GM18867 (cell line): ENCODE results near the gene NXN.
"Not testable (repeated sequence)": the region's sequence is repeated elsewhere in the genome, so short reads cannot be mapped to it uniquely, and the experiment has no call there.

Experiments
- ATAC-seq: cut with Tn5 transposase; IDR thresholded peaks from one replicate; pipeline ENCODE4 v1.9.1; 2021; ENCODE audit warnings: mild to moderate bottlenecking, moderate library complexity; ENCODE audit not compliant: unreplicated experiment

NXN gene

GRCh38 chr17:957856-958421 lies 21.6 kb downstream of the NXN start:
- no peak for ATAC-seq

- ATAC-seq: no peak
Measured at GRCh38 chr17:956905-957304, 22.7 kb downstream of the NXN start.

DNA sequence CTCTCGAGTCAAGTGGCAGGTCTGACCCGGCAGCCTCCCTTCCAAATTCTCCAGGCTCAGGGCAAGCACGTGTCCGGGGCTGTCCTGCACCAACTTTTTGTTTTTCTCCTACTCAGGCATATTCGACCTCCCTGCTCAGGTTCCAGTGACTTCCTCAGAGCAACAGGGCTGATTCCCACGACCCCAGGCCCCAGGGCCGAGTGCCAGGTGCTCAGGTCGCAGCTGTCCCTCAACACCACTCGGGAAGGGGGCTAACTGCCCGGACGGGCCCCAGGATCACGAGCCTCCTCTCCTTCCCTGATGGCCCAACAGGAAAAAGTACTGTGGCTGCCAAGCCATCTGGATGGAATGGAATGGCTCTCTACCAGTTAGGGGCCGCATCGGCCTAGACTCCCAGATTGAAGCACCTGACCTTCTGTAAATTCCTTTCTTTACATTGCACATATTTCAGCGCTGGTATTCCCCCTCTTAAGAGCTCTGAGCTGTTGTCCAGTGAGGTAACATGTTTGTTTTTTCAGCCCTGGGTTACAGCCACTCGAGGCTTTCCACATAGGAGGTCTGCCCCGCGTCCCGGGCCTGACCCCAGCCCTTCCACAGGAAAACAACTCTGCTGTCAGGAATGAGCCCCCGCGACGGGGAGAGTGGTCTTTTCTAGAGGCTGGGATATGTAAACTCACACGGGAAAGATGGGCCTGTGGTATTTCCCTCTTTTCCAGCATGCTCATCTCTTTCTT lies 25.0 kb downstream of the NXN start:
- ATAC-seq: no peak

GRCh38 chr17:953767-954166 lies 25.8 kb downstream of the NXN start:
- ATAC-seq: no peak

DNA sequence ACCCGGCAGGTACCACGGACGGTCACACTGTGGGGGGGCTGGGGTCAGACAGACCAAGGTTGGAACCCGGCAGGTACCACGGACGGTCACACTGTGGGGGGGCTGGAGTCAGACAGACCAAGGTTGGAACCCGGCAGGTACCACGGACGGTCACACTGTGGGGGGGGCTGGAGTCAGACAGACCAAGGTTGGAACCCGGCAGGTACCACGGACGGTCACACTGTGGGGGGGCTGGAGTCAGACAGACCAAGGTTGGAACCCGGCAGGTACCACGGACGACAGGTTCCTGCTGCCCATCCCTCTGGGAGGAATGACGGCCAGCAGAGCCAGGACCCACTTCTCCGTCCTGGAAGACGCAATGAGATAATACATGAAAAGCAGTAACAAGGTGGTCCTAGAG lies 27.0 kb downstream of the NXN start:
- not testable (repeated sequence) for ATAC-seq

- no peak for ATAC-seq
Measured at GRCh38 chr17:951325-952132, 28.0 kb downstream of the NXN start.

DNA sequence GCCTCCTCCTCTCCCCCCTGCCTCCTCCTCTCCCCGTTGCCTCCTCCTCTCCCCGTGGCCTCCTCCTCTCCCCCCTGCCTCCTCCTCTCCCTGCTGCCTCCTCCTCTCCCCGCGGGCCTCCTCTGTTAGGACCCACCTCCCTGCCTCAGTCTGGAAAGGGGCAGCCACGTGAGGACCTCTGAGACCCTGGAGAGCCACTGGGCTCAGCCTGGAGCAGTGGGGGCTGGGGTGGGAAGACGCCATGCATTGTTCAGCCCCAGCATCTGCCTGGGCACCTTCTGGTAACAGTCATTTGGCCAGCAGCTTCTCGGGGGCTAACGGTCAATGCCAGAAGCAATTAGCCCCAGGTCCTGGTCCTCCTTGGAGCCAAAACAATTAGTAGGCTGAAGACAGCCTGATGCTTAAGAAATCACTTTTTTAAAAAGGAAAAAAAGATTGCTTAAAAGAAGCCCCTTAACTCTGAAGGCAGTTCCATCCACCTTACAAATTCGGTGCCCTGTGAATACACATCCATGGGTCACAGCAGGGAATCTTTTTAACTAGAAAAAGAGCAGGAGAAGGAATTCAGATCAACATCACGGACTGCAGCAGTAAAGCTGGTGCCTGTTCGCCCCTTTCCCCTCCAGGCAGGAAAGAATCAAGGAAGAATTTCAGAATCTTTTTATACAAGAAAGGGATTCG lies 29.8 kb downstream of the NXN start:
- ATAC-seq: no peak

DNA sequence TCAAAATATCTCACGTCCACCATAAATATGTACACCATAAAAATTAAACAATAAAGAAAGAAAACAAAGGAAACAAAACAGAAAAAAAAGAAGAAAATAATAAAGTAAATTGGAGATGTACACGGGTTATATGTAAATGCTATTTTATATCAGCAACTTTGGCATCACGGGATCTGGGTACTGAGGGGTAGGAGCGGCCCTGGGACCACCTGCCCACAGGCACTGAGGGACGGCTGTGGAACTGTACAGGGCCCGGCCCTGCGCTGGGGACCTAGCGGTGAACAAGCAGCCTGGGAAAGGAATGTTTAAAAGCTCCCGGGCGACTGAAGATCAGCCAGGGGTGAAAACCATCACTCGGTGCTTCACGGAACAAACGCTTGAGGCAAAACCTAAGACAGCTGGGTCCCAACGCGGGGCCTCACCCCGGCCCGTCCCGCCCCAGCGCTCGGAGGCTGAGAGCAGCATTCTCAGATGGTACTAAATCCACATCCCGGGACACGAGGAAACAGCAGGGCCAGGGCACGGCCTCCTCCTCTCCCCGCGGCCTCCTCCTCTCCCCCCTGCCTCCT lies 31.2 kb downstream of the NXN start:
- ATAC-seq: no peak

- no peak for ATAC-seq
Measured at GRCh38 chr17:946510-947236, 32.9 kb downstream of the NXN start.

DNA sequence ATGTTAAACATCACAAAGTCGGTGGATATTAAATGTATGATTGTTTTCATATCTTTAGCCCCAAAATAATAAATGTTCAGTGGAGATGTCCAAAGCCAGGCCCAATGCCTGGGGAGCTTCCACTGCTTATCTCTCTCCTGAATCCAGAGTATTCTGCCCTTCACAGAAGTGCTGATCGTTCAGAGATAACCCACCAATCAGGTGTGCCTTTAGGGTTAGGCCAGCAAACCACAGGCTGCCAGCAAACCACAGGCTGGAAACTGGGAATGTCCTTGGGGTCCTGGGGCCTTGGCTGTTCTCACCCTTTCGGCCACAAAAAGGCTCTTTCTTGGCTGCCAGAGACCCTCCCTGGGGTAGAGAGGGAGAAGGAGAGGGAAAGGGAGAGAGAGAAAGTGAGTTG lies 33.9 kb downstream of the NXN start:
- no peak for ATAC-seq

DNA sequence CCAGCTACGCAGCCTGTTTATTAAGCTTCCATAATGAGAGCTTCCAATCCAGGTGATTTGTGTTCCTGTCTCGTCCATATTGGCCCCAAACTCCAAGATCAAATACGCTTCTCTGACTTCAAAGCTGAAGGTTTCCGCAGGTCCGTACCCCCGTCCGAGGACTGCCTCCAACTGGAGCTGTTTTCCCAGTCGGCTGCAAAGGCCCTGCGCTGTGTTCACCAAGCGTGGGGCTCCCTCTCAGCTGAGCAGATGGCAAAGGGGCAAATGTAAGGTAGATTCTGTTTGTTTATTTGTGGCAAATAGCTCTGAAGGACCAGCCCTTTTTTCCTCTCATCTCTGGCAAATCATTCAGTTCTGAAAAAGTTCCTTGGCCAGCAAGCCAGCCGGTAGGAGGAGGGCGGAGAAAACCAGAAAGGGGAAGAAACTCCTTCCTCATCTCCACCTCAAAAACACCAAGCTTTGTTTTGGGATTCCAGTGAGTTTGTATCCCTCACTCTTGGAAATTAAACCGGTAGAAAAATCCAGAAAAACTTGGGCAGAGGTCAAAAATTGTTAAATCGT lies 35.2 kb downstream of the NXN start:
- no peak for ATAC-seq

DNA sequence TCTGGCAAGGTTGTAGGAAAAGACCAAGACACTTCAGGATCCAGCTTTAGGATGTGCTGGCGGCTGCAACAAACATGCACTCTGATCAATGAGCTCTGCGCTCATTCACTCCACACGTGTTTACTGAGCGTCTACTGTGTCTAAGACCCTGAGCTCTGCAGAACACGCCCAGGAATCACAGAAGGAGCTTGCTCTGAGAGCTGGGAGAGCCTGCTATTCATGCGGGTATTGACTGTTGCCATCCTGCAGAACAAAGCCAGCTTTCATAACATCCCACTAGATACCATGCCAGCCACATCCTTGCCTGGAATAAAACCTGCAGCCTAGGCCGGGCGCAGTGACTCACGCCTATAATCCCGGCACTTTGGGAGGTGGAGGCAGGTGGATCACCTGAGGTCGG lies 44.1 kb downstream of the NXN start:
- no peak for ATAC-seq

DNA sequence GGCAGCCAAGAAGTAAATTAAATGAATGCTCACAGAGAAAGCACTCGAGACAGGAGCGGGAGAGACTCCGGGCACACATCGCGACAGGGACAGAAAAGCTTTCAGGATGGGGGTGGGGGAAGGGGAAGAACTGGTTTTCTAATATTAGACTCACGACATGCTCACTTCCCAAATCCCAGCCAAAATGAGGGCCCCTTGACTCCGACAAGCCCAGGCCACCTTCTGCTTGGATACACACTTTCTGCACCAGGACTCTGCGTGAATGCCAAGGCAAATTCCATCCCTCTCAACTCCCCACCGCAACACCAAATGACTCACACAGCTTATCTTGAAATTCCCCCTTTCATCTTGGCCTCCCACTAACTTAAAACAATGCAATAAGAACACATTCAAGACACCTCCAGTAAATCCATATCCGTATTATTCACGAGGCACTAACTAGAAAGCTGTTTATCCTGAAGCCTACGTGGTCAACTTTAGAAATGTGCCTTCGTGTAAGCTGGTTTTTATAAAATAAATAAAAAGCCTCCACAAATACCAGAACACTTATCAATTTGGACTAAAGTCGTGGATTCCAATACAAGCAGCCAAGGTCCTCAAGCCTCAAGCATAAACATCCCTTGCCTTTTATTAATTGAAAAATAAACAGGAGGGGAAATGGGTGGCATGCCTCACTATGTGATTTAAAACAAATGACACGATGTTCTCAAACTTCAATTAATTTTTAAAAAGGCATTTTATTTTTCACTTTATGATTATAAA lies 46.1 kb downstream of the NXN start:
- ATAC-seq: no peak

GRCh38 chr17:930258-930657 lies 49.3 kb downstream of the NXN start:
- ATAC-seq: no peak

GRCh38 chr17:929586-929985 lies 50.0 kb downstream of the NXN start:
- ATAC-seq: no peak

GRCh38 chr17:927611-928461 lies 51.7 kb downstream of the NXN start:
- no peak for ATAC-seq

- no peak for ATAC-seq
Measured at GRCh38 chr17:925817-926216, 53.8 kb downstream of the NXN start.

DNA sequence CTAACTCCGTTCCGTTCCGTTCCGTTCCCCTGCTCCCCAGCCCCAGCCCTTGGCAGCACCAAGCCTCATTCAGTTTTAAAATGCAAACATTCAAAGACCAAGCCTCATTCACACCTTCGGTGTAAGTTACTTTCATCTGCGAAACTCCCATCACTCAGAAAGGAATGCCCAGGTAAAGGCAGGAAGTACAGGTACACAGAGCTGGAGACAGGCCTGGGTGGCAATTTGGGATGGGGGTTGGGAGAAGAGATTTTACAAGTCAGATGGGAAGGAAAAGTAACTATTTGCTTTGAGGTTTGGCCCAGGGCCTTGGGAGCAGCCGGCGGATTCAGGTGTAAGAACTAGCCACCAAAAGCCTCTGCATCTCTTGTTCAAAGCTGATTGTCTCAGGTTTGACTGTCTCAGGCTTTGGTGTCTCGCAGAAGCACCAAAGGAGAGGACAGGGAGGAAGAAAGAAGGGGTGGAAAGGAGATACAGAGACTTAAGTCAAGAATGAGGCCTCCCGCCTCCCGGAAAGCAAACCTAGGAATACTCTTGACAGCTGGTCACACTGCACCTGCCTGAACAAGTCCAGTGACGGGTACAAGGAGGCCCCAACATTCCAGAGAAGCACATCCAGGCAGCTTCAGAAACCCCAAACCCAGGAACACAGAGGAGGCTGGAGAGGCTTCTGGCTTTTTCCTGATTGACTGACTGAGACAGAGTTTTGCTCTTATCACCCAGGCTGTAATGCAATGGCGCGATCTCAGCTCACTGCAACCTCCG lies 54.7 kb downstream of the NXN start:
- no peak for ATAC-seq
